OCI-LY3 (cell line): ENCODE measurements around the gene PPHLN1.

Source experiments
- EZH2phosphoT487 ChIP-seq: fragments of 200-600 bp; shearing (Covaris generic); IDR thresholded peaks from 2 replicates; pipeline ENCODE4 v1.6.1; 2018; ENCODE audit warnings: antibody characterized with exemption, mixed run types, low read depth
- TF ChIP-seq, protein P1 (sequence below): fragments of 200-600, 300-600 bp; sonication (generic); IDR thresholded peaks from 2 replicates; pipeline ENCODE4 v1.5.1; 2014; ENCODE audit warnings: antibody characterized with exemption, low read length, low read depth

DNA sequence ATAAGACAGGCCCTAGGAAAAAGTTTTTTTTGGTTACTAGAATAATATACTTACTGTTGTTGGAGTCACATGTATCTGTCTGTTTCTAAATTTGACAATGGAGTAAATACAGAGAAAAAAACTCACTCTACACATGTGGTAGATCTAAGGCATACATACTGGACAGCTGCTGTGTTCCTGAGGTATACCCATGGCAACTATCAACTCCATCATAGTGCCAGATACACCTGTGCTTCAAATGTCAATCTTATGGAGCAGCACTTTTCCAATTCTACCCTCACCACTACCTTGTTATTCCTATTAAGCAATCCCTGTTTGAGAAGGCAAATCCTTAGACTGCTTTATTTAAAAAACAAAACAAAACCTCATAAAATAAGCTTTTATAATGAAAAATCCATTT lies 3.4 kb upstream of the PPHLN1 start:
- TF ChIP-seq, protein P1, sequence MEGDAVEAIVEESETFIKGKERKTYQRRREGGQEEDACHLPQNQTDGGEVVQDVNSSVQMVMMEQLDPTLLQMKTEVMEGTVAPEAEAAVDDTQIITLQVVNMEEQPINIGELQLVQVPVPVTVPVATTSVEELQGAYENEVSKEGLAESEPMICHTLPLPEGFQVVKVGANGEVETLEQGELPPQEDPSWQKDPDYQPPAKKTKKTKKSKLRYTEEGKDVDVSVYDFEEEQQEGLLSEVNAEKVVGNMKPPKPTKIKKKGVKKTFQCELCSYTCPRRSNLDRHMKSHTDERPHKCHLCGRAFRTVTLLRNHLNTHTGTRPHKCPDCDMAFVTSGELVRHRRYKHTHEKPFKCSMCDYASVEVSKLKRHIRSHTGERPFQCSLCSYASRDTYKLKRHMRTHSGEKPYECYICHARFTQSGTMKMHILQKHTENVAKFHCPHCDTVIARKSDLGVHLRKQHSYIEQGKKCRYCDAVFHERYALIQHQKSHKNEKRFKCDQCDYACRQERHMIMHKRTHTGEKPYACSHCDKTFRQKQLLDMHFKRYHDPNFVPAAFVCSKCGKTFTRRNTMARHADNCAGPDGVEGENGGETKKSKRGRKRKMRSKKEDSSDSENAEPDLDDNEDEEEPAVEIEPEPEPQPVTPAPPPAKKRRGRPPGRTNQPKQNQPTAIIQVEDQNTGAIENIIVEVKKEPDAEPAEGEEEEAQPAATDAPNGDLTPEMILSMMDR, result no peak
- no peak for TF ChIP-seq EZH2phosphoT487
